ENCODE data around the gene ZNF71.

Gene ZNF71

DNA sequence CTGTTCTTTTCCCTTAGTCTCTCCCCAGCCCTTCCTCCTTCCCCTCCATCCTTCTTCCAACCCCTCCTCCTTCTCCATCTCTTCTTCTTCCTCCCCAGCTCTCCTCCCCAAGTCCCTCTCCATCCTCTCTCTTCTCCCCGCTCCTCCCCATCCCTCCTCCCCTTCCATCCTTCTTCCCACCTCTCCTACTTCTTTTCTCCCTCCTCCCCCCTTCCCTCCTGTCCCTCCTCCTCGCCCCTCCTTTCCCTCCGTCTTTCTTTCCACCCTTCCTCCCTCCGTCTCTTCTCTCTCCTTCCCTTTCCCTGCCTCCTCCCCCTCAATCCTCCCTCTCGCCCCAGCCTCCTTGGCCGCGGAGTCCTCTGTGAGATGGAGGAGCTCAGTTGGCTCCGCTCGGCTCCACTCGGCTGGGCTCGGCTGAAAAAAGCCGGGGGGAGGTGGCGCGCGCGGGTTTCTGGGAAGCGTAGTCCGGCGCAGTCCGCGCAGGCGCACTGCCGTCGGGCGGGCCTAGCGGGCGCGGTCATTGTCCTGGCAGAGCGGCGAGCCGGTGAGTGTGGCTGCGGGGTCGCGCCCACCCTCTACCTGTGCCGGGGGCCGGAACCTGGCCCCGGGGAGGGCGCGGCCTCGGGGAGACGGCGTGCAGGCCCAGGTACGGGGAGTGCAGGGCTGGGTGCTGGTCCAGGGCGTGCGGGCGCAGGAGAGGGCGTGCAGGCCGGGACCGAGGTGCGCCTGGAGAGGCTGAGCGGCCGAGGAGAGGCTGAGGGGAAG lies at the start of gene ZNF71:
Gene ZNF71 (plus strand): TSS at position 520 of the 765 bp plus-strand sequence. CDS start 6,257 bp downstream, outside the sequence.
- DNase-seq, result peak; percentile 82

DNA sequence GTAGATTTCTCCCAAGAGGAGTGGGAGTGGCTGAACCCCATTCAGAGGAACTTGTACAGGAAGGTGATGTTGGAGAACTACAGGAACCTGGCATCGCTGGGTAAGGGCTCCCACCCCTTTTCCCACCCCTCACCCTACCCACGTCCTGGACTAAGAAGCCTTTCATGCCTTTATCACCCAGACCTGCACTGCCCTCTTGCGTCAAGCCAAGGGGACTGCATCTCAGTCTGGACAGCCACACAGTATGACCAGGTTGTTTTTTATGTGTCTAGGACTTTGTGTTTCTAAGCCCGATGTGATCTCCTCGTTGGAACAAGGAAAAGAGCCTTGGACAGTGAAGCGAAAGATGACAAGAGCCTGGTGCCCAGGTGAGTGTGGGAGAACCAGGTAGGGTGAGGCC lies 47.6 kb upstream of the ZNF71 start:
- DNase-seq, result no peak

DNA sequence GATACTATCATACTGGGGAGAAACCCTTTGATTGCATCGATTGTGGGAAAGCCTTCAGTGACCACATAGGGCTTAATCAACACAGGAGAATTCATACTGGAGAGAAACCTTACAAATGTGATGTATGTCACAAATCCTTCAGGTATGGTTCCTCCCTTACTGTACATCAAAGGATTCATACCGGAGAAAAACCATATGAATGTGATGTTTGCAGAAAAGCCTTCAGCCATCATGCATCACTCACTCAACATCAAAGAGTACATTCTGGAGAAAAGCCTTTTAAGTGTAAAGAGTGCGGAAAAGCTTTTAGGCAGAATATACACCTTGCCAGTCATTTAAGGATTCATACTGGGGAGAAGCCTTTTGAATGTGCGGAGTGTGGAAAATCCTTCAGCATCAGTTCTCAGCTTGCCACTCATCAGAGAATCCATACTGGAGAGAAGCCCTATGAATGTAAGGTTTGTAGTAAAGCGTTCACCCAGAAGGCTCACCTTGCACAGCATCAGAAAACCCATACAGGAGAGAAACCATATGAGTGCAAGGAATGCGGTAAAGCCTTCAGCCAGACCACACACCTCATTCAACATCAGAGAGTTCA lies 40.7 kb upstream of the ZNF71 start:
- no peak for DNase-seq

DNA sequence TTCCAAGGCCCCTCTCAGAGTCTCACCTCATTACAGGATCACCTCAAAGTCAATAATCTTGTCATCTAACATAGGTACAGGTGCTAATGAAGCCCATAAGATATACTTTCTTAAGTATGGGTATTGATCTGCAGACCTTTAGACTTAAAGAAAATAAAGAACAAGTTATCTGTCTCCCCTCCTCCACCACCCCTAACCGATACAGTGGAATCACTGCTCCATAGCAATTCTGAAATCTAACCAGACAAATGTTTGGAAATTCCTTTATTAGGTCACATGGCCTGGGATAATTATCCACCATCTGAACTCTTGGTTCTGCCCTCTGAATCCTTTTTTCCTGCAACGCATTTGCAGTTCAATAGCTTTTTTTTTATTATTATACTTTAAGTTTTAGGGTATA lies 32.3 kb upstream of the ZNF71 start:
- DNase-seq, result no peak

DNA sequence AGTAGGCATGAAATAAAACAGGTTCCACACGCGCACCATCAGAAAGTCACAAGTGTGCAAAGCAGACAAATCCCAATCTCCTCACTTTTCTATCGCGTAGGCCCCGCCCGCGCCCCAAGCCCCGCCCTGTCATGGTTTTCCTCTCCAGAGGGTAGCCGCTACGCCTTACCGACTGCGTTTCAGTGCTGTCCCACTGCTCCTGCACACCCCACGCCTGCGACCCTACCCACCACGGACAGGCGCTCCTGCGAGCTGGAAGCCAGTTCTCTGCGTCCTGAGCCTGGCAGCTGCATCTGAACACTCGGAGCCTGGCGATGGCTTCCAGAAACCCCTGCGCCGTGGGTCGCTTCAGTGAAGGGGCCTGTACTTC lies 28.2 kb upstream of the ZNF71 start:
- DNase-seq, result peak; percentile 72

DNA sequence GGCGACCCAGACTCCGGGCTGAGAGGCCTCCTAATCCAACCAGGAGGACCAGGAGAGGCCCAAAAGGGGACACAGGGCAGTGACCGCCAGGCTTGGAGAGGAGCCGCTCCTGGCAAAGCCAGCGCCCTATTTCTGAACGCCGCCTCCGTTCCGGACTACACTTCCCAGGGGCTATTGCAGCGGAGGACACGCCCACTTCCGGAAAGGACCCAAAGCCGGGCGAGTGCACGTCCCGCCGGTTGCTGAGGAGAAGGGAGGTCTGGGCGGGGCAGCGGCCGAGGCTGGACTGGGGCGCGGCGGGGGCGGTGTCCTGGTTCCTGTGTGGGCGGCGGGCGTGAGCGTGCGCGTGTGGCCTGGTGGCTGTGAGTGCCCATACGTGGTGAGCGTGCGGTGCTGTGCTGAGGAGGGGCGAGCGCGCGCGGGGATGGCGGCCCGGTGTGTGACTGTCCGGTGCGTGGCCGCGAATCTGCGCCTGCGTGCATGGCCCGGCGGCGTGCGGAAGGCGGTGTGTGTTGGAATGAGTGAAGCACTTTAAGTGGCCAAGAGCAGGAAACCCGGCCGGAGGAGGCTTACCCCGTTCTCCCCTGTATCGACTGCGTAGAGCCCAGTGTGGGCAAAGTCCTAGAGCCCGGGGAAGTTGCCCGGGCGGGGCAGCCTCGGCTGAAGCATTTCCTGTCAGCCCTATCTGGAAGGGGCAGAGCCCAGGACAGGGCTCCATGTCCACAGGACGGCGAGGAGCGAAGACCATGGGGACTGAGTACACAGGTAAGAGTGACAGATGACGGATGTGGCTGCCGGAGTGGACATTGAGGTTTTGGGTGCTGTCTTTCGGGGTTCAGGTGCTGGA lies 27.6 kb upstream of the ZNF71 start, which contains the start of gene ZNF470:
Gene ZNF470 (plus strand): TSS at position 195 of the 847 bp plus-strand sequence. CDS start 2,844 bp downstream, outside the sequence.
- peak; percentile 78 for DNase-seq

DNA sequence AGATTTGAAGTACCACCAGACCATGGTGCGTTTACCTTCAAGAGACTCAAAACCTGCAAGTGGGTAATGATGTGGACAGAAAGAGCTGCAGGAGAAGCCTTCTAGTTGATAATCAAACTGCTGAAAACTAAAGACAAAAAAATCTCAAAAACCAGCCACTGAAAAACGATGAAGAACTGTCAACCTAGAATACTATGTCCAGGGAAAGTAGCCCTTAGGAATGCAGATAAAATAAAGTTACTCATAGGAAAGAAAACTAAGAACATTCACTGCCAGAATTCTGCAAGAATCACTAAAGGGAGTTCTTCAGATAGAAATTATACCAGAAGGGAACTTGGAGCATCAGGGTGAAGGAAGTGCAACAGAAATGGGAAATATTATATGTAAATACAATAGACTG lies 22.5 kb upstream of the ZNF71 start:
- DNase-seq, result no peak

DNA sequence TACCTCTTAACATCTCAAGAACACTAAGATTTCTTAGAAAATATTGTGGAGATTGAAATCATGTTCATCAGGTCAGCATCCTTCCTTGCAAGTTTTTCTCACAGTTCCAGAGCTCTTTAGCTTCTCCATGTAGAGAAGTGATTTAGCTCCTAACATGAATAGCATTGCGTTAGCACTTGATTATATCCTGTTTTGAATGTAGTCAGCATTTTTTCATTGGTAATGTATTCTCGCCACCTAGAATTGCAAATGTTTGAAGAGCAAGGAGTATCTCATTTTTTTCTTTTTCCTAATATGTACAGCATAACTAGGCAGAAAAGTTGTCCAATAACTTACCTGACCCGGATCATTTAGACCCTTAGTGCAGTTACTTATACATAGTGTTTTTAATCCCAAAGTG lies 21.2 kb upstream of the ZNF71 start:
- DNase-seq, result no peak

DNA sequence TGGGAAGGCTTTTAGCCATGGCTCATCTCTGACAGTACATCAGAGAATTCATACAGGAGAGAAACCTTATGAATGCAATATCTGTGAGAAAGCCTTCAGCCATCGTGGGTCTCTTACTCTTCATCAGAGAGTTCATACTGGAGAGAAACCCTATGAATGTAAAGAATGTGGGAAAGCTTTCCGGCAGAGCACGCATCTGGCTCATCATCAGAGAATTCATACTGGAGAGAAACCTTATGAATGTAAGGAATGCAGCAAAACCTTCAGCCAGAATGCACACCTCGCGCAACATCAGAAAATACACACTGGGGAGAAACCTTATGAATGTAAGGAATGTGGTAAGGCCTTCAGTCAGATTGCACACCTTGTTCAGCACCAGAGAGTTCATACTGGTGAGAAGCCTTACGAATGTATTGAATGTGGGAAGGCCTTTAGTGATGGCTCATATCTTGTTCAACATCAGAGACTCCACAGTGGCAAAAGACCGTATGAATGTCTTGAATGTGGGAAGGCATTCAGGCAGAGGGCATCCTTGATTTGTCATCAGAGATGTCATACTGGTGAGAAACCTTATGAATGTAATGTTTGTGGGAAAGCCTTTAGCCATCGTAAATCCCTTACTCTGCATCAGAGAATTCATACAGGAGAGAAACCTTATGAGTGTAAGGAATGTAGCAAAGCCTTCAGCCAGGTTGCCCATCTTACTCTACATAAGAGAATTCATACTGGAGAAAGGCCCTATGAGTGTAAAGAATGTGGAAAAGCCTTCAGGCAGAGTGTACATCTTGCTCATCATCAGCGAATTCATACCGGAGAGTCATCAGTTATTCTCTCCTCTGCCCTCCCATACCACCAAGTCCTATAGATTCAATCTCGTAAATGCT lies 17.1 kb upstream of the ZNF71 start:
- no peak for DNase-seq

DNA sequence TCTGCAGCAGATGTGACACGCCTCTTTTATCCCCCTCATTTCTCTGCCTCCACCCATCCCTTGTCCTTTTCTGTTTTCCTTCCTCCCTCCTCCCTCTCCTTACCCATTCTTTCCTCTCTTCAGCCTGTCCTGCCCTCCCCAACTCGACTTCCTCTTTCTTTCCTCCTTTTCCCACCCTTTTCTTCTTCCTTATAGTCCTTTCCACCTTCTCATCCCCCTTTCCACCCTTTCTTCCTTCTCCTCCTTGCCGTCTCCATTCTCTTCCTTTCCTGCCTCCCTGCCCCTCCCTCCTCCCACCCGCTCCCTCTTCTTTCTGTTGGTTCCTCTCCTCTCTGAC lies 688 bp upstream of the ZNF71 start:
- no peak for DNase-seq

DNA sequence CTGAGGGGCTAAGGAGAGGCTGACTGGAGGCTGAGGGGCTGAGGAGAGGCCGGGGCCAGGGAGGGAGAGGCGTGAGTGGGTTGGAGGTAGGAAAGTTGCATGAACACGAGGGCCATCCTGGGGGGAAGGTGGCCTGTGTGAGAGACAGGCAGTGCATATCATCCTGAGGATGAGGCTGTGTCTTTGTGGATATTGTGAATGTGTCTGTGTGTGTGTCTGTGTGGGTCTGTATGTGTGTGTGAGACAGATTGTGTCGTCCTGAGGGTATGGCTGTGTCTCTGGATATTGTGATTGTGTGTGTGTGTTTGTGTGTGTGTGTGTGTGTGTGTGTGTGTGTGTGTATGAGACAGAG lies 422 bp downstream of the ZNF71 start:
- no peak for DNase-seq

DNA sequence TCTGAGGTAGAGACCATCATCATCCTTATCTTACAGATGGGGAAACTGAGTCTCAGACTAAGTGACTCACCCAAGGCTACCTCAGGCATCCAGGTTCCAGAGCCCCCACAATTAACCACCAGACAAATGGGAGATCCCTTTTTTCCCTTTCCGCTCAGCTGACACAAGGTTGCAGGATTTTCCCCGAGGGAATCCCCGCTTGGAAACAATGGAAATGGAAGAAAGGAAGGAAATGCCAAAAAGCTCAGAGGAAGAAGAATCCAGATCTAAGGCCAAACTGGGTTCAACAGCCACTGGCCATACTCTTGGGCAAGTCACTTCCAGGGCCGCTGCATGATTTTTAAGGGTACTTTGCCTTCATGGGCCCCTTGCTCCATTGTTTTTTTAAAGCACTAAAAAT lies 1.6 kb downstream of the ZNF71 start:
- no peak for DNase-seq

DNA sequence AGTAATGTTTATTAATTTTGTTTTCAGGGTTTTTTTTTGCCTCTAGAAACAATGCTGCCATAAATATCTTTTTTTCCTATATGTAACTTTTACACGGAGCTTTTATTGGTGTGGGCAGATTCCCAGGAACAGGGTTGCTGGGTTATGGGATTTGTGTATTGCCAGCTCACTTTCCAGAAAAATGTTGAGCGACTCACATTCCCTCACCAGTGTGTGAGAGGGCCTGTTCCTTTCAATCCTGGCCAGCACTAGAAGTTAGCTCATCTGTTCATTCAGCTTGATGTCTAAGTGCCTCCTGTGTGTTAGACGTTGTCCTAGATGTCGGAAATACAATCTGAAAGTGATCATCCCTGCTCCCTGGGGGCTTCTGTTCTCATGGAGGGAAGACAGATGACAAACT lies 2.6 kb downstream of the ZNF71 start:
- DNase-seq, result no peak

DNA sequence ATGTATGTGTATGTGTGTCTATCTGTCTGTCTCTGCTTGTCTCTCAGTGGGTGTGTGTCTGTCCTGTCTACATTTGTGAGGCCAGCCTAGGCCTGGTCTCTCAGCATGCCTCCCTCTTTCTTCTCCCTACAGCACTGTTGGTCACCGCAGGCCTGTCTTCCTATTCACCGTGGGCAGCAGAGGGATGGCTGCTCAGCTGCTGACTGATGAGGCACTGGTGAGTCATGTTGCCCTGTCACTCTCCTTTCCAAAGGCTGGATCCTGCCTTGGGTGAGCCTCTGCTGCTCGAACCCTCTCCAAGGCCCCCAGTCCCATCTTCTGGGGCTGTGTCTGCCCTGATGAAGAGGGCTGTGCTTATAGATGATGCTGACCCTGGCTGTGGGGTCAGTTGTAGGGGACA lies 6.3 kb downstream of the ZNF71 start:
- no peak for DNase-seq

DNA sequence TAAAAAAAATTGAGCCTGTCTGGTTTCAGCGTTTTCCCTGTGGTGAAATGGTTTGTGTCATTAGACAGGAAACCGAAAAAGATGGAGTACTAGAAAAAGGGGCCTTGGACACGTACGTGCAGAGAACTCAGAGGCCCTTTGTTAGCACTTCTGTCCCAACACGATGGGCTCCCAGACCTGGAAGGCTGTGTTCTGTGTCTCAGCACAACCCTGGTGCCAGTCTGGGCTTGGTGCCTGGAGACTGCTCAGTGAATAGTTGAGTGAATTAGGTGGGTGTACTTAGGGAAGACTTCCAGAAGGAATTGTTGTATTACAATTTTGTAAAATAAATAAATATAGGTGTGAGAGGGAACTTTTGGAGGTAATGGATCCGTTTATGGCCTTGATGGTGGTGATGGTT lies 8.7 kb downstream of the ZNF71 start:
- no peak for DNase-seq

DNA sequence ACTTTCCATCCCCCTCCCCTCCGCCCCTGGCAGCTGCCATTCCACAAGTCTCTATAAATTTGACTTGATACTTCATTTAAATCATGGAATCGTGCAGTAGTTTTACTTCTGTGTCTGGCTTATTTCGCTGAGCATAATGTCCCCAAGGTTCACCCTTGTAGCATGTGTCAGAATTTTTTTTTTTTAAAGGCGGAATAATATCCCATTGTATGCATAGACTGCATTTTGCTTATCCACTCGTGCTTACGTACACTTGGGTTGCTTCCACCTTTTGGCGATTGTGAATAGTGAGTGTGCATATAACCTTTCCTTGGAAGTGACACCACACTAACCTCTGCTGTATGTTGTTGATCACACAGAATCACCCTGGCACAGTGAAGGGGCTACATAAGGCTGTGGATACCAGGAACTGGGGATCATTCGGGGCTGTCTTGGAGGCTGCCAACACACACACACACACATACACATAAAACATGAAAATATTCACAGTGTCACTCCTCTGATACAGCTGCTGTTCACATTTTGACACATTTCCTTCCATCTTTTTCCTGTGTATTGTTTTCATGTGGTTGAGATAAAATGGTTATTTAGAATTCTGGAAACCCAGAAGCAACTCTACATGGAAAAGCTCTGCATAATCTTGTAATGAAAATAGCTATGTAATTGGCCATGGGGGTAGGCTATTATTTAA lies 13.3 kb downstream of the ZNF71 start:
- no peak for DNase-seq

DNA sequence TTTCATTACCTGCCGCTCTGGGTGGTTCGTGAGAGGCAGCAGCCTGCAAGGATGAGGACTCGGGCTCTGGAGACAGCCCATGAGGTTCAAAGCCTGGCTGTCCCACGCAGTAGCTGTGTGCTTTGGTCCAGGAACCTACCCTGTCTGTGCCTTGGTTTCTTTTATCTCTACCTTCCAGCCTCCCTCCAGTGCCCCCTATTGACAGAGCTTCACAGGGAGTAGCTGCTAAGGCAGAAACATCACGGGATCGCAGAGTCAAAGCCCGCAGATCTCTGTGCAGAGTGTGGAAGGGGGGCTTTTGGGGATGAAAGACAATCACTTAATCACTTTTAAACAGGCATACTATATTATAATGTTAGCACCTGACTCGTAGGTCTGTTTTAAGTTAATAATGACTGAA lies 16.2 kb downstream of the ZNF71 start:
- DNase-seq, result no peak

DNA sequence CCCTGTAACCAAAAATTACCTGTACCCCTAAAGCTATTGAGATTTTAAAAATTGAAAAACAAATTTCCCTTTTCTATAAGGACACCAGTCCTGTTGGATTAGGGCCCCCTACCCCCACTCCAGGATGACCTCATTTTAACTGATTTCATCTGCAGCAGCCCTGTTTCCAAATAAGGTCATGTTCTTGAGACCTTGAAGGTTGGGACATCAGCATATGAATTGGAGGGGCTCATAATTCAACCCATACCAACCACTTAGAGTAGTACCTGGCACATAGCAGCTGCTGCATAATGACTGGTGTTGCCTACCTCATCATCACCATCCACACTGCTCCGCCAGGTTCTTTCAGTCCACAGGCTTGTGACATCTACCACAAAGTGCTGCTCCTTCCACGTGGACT lies 17.6 kb downstream of the ZNF71 start:
- DNase-seq, result no peak

DNA sequence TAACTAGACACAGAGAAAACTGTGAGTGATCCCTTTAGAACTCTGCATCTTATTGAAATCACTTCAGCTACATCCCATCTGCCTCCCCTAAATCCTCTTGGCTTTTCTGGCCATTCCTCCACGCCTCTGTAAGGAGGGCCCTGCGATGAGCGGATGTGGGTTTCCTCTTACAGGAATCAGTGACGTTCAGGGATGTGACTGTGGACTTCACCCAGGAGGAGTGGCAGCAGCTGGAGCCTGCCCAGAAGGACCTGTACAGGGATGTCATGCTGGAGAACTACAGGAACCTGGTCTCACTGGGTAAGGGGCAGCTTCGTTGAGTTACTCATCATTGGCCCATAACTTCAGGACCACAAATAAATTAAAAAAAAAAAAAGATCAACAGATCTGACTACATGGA lies 18.5 kb downstream of the ZNF71 start:
- no peak for DNase-seq

DNA sequence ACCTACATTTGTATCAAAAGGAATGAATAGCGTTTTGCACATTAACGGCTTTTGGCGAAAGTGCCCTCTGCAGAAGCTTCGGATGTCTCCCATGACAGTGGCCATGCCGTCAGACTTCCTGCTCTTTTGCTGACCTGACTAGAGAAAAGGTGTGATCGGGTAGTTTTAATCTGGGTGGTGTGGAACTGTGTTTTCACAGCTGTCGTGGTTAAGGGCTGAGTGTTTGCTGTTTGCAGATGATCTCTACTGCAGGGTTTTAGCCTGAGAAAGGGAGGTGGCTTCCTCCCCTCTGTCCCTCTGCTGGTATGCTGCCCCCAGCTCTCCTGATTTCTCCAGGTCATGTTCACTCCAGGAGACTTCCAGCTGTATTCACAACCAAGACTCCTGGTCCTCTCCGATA lies 22.4 kb downstream of the ZNF71 start:
- no peak for DNase-seq

DNA sequence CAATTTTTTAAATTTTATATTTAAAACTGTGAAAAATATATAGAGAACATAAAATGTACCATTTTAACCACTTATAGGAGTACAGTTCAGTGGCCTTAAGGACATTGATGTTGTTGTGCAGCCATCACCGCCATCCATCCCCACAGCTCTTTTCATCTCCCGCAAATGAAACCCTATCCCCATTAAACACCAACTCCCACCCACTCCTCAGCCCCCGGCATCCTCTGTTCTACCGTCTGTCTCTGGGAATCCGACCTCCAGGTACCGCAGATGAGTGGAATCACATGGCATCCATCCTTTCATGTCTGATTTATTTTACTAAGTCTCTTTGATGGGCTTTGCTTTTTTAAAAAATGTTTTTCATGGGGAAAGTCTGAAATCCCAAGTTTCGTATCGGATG lies 24.0 kb downstream of the ZNF71 start:
- no peak for DNase-seq

DNA sequence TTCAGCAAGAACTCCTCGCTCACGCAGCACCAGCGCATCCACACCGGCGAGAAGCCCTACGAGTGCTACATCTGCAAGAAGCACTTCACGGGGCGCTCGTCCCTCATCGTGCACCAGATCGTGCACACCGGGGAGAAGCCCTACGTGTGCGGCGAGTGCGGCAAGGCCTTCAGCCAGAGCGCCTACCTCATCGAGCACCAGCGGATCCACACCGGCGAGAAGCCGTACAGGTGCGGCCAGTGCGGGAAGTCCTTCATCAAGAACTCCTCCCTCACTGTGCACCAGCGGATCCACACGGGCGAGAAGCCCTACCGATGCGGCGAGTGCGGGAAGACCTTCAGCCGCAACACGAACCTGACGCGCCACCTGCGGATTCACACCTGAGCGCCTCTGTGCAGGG lies 27.3 kb downstream of the ZNF71 start:
- DNase-seq, result no peak

DNA sequence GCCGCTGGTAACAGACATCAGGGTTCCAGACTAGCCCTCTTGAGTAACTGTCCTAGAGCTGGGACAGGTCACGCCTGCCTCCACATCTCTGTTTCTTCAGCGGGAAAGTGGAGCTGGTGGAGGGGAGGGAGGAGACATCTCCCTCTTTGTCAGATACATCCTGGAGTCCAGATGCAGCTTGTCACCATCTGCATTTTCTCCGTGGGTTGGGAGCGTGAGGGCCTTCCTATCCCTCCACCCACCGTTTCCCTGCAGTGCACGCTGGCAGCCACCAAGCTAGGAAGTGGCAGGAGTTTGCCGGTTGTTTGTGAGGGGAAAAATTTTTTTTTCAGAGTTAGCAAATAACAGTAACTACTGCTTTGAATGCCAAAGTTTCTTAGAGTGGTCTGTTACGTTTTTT lies 27.9 kb downstream of the ZNF71 start:
- no peak for DNase-seq

Measured in KG1 (cell line).